BE2C (cell line): ENCODE data around the gene CDKN2B-AS1.

Source experiments
- DNase-seq: peaks from one replicate; pipeline ENCODE4 v3.0.0-alpha.2; 2020
- H3K27me3 ChIP-seq: fragments of 250-450 bp; sonication (Bioruptor Pico); 2 replicates; pipeline ENCODE4 v1.5.1; 2020; ENCODE audit warnings: mild to moderate bottlenecking
- H3K36me3 ChIP-seq: fragments of 250-450 bp; sonication (Bioruptor Pico); 2 replicates; pipeline ENCODE4 v1.5.1; 2020; ENCODE audit warnings: mild to moderate bottlenecking
- H3K4me1 ChIP-seq: fragments of 250-450 bp; sonication (Bioruptor Pico); 2 replicates; pipeline ENCODE4 v1.5.1; 2020
- H3K4me3 ChIP-seq: 2 replicates; pipeline ENCODE4 v1.5.1; 2011; ENCODE audit warnings: low read depth, low read length
- H3K9me3 ChIP-seq: fragments of 250-450 bp; sonication (Bioruptor Pico); 2 replicates; pipeline ENCODE4 v1.5.1; 2020
- CTCF ChIP-seq: IDR thresholded peaks from 2 replicates; pipeline ENCODE4 v1.5.1; 2012; ENCODE audit warnings: mild to moderate bottlenecking, low read depth, low read length

Gene CDKN2B-AS1

GRCh38 chr9:22124263-22125011 lies 129.8 kb downstream of the CDKN2B-AS1 start:
- no peak overlapping the region for H3K4me3 ChIP-seq
- no peak for TF ChIP-seq CTCF
- DNase-seq: no peak
- no peaks in the 10 kb centered on the region for H3K36me3 ChIP-seq
- H3K9me3 ChIP-seq: no peaks in the 10 kb centered on the region
- peaks cover 16% of the 10 kb centered on the region for H3K27me3 ChIP-seq
- no peaks in the 10 kb centered on the region for H3K4me1 ChIP-seq

GRCh38 chr9:22129133-22129532 lies 134.5 kb downstream of the CDKN2B-AS1 start:
- no peaks in the 10 kb centered on the region for H3K4me1 ChIP-seq
- H3K9me3 ChIP-seq: no peaks in the 10 kb centered on the region
- H3K4me3 ChIP-seq: no peak overlapping the region
- DNase-seq: no peak
- no peak for TF ChIP-seq CTCF
- H3K36me3 ChIP-seq: no peaks in the 10 kb centered on the region
- peaks cover 8% of the 10 kb centered on the region for H3K27me3 ChIP-seq

- TF ChIP-seq CTCF: no peak
- DNase-seq: no peak
- no peaks in the 10 kb centered on the region for H3K9me3 ChIP-seq
- peaks cover 8% of the 10 kb centered on the region for H3K27me3 ChIP-seq
- no peaks in the 10 kb centered on the region for H3K36me3 ChIP-seq
- H3K4me1 ChIP-seq: no peaks in the 10 kb centered on the region
- H3K4me3 ChIP-seq: no peak overlapping the region
These were observed 135.0 kb downstream of the CDKN2B-AS1 start for GRCh38 chr9:22129633-22130032.

- Histone ChIP-seq H3K36me3 (no peaks in the 10 kb centered on the region), H3K4me3 (no peak overlapping the region), H3K4me1 (no peaks in the 10 kb centered on the region), H3K27me3 (peaks cover 5% of the 10 kb centered on the region), H3K9me3 (no peaks in the 10 kb centered on the region)
- no peak for DNase-seq
- TF ChIP-seq CTCF: no peak
These were observed 137.2 kb downstream of the CDKN2B-AS1 start for GRCh38 chr9:22131817-22132216.

GRCh38 chr9:22134390-22134789 lies 139.8 kb downstream of the CDKN2B-AS1 start:
- no peaks in the 10 kb centered on the region for H3K9me3 ChIP-seq
- no peaks in the 10 kb centered on the region for H3K27me3 ChIP-seq
- no peak for DNase-seq
- H3K4me3 ChIP-seq: no peak overlapping the region
- no peak for TF ChIP-seq CTCF
- no peaks in the 10 kb centered on the region for H3K36me3 ChIP-seq
- no peaks in the 10 kb centered on the region for H3K4me1 ChIP-seq

GRCh38 chr9:22136461-22137096 lies 142.0 kb downstream of the CDKN2B-AS1 start:
- Histone ChIP-seq H3K4me3 (no peak overlapping the region), H3K36me3 (no peaks in the 10 kb centered on the region), H3K27me3 (no peaks in the 10 kb centered on the region; the same call in 1 of the 2 replicates), H3K9me3 (no peaks in the 10 kb centered on the region), H3K4me1 (no peaks in the 10 kb centered on the region)
- TF ChIP-seq CTCF: no peak
- no peak for DNase-seq
